ENCODE data around the gene DNAJC5G.

The DNAJC5G gene

GRCh38 chr2:27251766-27252165 lies 23.5 kb upstream of the DNAJC5G start:
- TF ChIP-seq ZBTB7A (IDR thresholded peaks at IDR 0.05; ENCODE audit: low read depth) (no peak), RAD21 (IDR thresholded peaks at IDR 0.05; ENCODE audit: low read depth) (no peak), TCF12 (IDR thresholded peaks at IDR 0.05; ENCODE audit: low read depth) (no peak), EGR1 (IDR thresholded peaks at IDR 0.05) (no peak), NFIC (IDR thresholded peaks at IDR 0.05) (no peak), MAX (IDR thresholded peaks at IDR 0.05) (no peak), EP300 (IDR thresholded peaks at IDR 0.05; ENCODE audit: borderline replicate concordance) (no peak), TAF1 (IDR thresholded peaks at IDR 0.05; ENCODE audit: low read depth) (no peak), CEBPB (IDR thresholded peaks at IDR 0.05) (no peak), CREB1 (IDR thresholded peaks at IDR 0.05; ENCODE audit: low read depth) (no peak), USF1 (IDR thresholded peaks at IDR 0.05) (no peak), YY1 (IDR thresholded peaks at IDR 0.05; ENCODE audit: low read depth) (no peak), FOXM1 (IDR thresholded peaks at IDR 0.05; ENCODE audit: borderline replicate concordance, low read depth) (no peak)

GRCh38 chr2:27255187-27255586 lies 20.0 kb upstream of the DNAJC5G start:
- no peak for TF ChIP-seq ZBTB7A (IDR thresholded peaks at IDR 0.05; ENCODE audit: low read depth)
- TF ChIP-seq USF1 (IDR thresholded peaks at IDR 0.05), result no peak
- TF ChIP-seq REST (IDR thresholded peaks at IDR 0.05; ENCODE audit: low read depth), result no peak
- no peak for TF ChIP-seq MAX (IDR thresholded peaks at IDR 0.05)
- no peak for TF ChIP-seq EGR1 (IDR thresholded peaks at IDR 0.05)
- TF ChIP-seq NFIC (IDR thresholded peaks at IDR 0.05), result no peak
- no peak for TF ChIP-seq YY1 (IDR thresholded peaks at IDR 0.05; ENCODE audit: low read depth)
- no peak for TF ChIP-seq EP300 (IDR thresholded peaks at IDR 0.05; ENCODE audit: borderline replicate concordance)
- no peak for TF ChIP-seq FOXM1 (IDR thresholded peaks at IDR 0.05; ENCODE audit: borderline replicate concordance, low read depth)

GRCh38 chr2:27255660-27256059 lies 19.6 kb upstream of the DNAJC5G start:
- TF ChIP-seq TAF1 (IDR thresholded peaks at IDR 0.05; ENCODE audit: low read depth), result no peak
- no peak for TF ChIP-seq CEBPB (IDR thresholded peaks at IDR 0.05)
- TF ChIP-seq NFIC (IDR thresholded peaks at IDR 0.05), result no peak

- TF ChIP-seq RAD21 (IDR thresholded peaks at IDR 0.05; ENCODE audit: low read depth), result no peak
- TF ChIP-seq FOXM1 (IDR thresholded peaks at IDR 0.05; ENCODE audit: borderline replicate concordance, low read depth), result no peak
- no peak for TF ChIP-seq MAX (IDR thresholded peaks at IDR 0.05)
- TF ChIP-seq ZBTB7A (IDR thresholded peaks at IDR 0.05; ENCODE audit: low read depth), result no peak
- no peak for TF ChIP-seq YY1 (IDR thresholded peaks at IDR 0.05; ENCODE audit: low read depth)
Measured at GRCh38 chr2:27256855-27257454, 18.3 kb upstream of the DNAJC5G start.

GRCh38 chr2:27258051-27258450 lies 17.2 kb upstream of the DNAJC5G start:
- TF ChIP-seq MAX (IDR thresholded peaks at IDR 0.05), result no peak
- TF ChIP-seq TEAD4 (IDR thresholded peaks at IDR 0.05), result no peak

GRCh38 chr2:27261241-27261925 lies 13.8 kb upstream of the DNAJC5G start:
- TF ChIP-seq YY1 (IDR thresholded peaks at IDR 0.05; ENCODE audit: low read depth) (no peak), RAD21 (IDR thresholded peaks at IDR 0.05; ENCODE audit: low read depth) (no peak)

- TF ChIP-seq EP300 (IDR thresholded peaks at IDR 0.05; ENCODE audit: borderline replicate concordance), result no peak
Measured at GRCh38 chr2:27261926-27262298, 13.3 kb upstream of the DNAJC5G start.
